ENCODE measurements around the gene CENPX.

CENPX gene

DNA sequence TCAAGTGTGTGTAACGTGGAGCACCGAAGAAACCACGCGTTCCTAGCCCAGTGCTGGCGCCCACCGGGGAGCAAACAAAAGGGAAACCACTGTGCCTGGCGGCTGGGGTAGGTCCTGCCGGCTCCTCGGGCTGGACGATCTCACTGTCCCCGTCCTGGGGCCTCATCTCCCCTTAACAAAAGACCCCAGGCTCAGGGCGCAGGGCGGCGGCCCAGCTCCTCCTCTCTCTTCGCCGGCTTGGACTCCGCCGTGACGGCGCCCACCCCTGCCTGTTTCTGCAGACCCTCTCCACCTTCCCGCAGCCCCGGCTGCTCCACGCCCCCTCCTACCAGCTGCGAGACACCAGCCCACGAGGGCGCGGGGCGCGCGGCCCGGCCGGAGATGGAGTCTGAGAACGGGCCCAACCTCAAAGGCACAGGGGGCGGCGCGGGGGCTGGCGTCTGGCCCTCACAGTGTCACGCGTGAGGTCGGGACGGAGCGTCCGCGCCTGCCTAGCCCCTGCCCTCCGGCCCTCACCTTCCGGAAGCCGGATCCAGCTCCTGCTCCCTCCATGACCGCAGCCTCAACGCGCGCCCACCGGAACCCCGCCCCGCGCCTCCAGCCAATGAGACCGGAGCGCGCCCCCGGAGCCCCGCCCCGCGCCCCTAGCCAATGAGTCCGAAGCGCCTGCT lies at the start of gene CENPX:
CENPX (minus strand) TSS at position 569 of the 671 bp plus-strand sequence; CDS start at position 552, 17 bp downstream.
- peak in 1 of 2 experiments; percentile 29 for DNase-seq

DNA sequence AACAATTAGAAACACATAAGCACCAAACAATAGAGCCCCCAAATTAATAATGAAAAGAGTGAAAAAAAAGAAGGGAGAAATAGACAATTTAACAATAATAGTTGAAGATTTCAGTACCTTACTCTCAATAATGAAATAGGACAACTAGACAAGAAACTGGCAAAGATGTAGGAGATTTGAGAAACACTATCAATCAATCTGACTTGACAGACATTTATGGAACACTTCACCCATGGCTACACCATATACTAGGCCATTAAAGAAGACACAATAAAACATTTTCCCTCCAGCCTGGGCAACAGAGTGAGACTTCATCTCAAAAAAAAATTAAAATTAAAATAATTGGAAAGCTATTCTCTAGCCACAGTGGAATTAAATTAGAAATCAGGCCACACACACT lies 47.9 kb upstream of the CENPX start:
- no peak for DNase-seq

DNA sequence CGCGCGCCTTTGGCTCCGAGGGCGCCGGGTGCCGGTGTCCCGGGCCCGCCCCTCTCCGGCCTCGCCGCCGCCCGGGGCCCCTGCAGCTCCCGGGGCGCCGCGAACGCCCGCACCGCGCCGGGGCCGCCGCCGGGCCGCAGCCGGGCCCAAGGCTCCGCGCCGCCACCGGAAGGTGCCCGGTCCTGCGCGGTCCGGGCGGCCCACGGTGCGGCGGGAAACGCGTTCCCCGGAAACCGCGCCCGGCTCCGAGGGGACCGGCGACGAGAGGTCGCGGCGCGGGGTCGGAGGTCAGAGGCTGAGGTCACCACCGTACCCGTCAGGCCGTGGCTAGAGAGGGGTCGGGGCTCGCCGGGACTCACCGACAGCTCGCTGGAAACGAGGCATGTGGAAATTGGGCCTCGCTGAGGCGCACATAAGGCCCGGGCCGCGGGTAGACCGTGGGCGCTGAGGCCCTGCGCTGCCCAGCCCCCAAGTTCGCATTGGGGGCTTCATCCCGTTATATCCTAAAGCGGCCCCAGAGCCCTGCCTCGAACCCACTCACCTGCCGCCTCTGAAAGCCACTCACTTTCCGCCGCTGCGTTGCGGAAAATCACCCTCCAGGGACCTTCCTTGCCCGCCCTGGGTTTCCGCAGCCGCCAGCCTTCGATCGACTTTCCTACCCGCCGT lies 43.1 kb upstream of the CENPX start, which contains the start of gene DUS1L:
DUS1L (minus strand) TSS at position 167 of the 666 bp plus-strand sequence. CDS start 745 bp downstream, outside the sequence.
- peak; percentile 17 to 44 for DNase-seq

DNA sequence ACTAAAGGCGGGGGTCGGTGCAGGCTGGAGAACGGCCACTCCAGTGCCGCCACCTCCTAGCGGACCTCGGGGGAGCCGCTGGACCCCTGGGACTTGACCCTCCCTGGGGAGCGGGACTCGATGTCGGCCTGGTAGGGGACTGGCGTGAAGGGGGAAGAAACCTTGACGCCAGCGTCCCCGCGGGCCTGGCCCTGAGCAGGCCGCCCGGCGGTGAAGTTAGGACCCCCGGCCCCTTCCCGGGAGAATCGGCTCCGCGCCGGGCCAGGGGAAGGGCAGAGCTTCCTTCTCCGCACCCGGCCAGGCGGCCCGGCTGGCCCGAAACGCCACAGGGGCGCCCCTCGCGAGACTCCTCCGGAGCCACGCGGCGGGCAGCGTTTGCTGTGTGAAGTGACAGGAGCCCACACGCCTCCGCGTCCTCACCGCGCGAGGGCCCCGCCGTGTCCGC lies 42.5 kb upstream of the CENPX start:
- no peak for DNase-seq

DNA sequence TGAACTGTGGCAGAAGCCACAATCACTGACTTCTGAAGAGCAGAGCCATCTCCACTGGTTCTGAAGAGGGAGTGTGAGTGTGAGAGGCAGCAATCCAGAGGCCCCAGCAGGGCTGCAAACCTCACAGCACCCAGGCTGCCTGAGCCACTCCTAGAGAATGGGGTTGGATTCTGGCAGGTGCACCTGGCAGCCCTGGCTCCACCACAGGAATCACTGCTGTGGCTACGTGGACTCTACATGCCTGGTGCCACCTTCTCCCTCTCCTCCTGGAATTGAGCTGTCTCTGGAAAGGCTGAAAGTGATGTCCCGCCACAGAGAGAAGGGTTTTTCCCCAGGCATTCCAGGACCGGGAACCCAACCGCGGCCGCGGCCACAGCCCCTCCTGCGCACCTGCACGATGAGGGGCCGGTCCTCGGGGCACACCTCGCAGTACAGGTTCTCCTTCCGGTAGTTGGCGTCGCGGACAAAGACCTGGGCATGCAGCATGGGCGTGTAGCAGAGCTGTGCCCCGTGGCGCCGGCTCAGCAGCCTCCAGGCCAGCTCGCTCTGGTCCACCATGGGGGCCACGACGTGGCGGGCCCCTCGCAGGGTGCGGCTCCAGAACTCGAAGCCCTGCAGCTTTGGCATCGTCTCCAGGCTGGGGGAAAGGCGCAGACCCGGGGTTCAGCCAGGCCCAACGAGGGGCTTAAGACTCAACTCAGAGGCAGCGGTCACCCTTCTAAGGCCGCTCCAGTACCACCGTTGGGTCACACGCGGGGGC lies 41.9 kb upstream of the CENPX start:
- DNase-seq = peak in 1 of 2 experiments; percentile 33

DNA sequence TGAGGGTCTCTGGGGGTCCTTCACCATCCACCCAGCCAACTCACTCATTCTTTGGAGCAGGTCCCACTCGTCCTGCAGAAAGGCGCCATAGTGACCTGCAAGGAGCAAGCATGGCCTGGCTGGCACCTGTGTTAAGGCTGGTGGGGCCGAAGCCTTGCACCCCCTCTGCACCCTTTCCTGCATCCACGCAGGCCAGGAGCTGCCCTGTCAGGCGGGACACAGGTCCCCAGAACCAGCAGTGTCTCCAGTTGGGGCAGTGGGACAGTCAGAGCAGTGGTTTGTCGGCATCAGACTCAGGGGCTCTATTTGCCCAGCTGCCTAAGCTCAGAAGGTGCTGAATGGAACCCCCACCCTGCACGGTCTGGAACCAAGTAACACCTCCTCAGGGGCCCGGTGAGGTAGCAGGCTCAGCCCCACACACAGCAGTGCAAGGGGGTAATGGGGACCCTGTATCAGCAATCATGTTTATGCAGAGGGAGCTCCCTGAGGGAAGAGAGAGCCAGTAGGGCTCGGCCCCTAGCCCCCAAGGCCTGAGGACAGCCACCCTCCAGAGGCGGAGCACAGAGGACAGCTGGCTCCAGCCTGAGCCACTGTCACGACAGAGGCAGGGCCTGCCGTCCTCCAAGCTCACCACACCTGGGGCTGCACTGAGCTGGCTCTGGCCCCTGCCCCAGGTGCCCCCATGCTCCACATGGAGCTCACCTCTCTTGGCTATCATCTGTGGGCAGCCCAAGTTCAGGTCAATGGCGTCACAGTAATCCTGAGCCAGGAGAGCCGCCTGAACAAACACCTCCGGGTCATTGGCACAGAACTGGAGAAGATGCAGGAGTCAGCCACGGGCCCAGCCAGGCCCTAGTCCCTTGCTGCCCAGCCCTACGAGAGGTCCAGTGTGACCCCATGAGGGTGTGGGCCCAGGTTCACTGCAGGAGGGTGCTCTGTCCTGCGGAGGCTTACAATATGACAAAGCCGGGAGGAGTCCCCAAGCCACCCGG lies 41.0 kb upstream of the CENPX start:
- DNase-seq = no peak

DNA sequence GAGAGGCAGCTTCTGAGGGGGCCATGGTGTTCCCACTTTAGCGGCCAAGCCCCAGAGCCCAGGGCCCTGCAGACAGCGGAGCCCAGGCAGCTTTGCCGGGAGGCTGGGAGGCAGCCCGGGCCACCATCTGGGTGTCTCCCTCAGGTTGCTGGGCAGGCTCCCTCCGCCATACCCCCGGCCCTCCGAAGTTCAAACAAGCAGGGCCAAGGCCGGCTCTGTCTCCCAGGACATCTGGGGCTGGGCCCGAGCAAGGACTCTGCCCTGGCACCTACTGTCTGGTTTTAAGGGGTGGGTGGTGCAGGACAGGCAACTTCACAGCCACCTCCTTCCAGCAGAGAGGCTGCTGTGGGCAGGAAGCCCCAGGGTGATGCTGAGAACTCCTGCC lies 40.3 kb upstream of the CENPX start:
- DNase-seq = no peak

DNA sequence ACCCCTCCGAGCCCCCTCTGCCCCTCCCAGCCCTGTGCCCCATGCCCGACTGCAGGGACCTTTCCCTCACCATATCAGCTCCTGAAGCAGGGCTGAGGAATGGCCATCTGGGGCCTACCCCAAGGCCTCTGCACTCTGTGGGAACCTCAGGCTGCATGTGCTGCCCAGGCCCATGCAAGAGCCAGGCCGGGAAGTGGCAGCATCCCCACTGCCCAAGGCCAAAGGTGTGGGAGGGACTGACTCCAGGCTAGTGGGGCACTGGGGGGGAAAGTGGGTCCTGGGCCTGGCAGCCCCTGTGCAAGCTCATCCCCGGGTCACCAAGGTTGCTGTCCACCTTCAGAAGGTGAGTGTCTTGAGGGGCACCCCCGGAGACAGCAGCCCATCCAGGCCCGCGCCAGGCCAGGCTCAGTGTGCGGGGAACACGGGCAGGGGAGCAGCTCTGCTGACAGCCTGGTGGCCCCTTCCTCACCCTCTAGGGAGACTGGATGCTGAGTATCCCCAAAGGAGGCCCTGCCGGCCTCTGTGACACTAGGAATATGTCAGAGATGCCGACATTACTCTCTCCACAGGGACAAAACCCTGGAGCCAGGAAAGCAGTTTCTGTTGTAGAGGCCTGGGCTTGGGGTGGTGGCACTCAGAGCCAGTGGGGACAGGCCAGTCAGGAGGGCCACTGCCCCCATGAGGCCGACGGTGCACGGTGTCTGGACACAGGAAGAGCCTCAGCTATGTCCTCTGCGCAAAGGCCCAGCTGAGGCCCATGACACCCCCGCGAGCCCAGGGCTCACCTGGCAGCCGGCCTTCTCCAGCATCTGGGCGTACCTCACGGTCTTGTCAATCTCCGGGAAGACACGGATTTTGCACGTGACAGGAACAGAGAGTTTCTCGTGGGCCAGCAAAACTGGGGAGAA lies 39.7 kb upstream of the CENPX start:
- DNase-seq = no peak

DNA sequence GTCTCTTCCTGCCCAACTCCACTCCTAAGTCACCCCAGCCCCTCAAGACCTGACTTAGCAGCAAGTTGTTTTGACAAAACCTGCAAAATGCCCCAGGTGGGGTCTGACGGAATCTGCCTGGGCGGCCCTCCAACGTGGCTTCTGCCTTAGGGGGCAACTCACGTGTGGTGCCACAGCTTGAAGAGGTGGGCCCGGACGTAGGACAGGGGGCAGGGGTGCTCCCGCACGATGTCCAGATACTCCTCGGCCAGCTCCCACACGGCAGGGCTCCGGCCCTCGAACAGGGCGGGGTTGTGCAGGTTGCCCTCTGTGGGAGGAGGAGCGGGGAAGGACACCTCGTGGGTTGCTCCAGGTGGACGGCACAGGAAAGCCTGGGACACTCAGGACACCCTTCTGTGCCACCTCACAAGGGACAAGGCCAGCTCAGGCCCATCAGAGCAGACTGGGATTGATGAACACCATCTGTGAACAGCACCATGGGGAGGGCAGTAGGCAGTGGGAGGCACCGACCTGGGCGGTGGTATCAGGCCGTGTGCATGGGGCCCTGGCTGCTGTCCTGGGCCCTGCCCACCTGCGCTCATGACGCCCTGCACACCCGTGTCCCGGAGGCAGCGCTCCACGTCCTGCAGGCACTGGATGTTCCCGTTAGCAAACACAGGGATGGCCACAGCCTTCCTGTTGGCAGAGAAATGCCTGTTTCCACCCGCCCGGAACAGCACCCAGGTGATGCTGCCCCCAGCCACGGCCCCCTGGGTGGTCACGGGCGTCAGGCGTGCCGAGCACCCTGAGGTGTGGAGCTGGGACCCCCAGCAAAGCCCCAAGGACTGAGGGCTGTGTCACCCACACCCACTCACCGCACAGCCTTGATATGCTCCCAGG lies 38.6 kb upstream of the CENPX start:
- no peak for DNase-seq

DNA sequence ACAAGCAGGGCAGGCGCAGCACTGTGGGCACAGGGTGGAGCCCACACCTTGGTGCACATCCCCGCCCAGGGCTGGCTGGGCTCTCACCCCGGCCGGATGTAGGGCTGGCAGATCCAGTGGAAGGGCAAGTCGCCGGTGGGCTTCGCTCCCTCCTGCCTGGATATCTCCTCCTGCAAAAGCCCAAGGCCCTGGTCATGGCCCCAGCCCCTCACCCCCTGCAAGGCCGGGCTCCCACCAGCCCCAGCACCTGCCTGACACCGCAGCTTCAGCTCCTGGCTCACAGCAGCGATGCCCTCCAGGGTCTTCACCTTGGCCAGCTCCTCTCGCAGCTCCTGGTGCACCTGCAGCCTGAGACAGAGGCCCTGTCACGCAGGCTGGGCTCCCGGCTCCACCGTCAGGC lies 37.9 kb upstream of the CENPX start:
- DNase-seq = no peak

DNA sequence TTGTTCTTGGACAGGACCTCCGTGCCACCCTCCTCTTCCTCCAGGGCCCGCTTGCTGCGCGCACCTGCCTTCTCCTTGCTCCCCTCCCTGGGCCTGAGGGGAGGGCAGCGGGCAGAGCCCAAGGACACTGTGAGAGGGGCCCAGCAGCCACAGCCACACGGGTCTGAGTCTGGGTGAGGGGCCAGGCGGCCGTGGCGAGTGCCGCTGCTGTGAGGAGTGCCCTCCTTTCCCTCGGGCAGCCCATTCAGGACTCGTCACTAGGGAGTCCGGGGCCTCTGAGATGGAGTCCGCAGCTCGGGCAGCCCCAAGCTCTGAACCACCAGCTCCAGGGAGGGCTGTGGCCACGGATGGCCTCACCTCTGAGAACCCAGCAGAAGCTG lies 37.3 kb upstream of the CENPX start:
- DNase-seq = no peak

DNA sequence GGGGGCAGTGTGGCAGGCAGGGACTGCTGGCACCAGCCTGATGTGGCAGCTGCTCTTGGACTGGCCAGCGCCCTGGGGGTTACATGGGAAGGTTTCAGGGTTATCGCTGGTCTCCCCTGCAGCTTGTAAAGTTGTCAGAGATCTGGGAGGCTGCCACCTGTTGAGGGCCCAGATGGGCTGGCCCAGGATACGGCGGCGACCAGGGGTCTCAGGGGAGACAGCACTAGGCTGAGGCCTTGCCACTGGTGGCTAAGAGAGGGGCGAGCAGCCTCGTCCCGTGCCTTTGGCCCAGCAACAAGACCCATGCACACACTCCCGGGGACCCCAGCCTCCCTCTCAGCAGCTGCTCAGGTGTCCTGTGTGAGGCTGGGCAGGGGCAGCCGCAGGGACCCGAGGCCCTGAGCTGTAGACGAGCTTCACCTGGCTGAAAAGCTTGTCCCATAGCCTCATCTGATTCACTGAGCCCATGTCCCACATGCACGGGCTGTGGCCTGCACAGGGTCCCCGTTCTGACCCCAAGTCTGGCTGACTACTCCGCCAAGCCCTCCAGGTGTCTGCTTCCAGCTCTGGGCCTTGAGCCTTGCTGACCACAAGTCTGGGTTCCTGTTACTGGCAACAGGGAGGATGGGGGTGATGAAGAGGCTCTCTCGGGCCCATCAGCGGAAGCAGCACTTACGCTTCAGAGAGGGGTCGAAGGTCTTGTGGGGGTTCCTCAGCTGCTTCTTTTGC lies 36.8 kb upstream of the CENPX start:
- no peak for DNase-seq

DNA sequence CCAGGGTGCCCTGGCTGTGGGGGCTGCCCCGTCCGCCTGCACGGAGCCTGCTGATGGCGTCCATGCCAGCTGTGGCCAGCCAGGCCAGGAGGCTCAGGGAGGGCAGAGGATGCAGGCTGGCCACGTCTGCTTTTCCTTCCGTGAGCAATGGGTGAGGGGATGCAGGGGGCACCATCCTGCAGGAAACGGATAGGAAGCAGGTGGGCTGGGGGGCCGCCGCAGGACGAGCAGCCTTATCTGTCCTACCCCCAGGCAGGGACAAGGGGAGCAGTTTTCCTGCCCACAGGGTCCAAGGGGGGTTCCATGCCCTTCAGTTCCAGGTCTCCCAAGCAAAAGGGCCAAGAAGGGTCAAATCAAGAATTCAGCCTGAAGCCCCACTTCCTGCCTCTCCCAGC lies 36.2 kb upstream of the CENPX start:
- DNase-seq = no peak

DNA sequence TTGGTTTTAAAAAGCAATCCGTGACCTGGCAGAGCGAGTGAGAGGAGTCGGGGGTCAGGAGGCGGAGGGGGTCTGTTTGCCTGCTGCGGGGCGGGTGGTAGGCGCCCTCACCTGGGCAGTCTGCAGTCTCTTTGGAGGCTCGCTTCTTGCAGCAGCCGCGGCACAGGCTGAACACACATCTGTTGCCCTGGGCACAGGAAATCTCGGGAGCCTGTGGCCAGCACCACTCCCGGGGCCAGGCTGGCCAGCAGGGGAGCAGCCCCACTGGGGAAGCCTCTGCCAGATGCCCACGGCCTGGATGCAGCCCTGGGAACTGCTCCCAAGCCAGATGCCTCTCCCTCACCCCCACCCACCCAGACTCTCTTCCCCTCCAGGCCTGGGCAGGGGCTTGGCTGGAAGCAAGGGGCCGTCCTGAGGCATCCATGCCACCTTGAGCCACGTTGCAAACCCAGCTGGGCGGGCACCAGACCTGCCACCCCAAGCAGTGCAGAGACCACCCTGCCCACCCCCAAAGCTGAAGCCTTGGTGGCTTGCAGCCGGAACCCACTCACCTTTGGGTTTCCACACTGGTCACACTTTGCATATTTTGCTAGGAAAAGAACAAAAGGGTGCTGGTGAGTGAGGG lies 35.7 kb upstream of the CENPX start:
- no peak for DNase-seq

DNA sequence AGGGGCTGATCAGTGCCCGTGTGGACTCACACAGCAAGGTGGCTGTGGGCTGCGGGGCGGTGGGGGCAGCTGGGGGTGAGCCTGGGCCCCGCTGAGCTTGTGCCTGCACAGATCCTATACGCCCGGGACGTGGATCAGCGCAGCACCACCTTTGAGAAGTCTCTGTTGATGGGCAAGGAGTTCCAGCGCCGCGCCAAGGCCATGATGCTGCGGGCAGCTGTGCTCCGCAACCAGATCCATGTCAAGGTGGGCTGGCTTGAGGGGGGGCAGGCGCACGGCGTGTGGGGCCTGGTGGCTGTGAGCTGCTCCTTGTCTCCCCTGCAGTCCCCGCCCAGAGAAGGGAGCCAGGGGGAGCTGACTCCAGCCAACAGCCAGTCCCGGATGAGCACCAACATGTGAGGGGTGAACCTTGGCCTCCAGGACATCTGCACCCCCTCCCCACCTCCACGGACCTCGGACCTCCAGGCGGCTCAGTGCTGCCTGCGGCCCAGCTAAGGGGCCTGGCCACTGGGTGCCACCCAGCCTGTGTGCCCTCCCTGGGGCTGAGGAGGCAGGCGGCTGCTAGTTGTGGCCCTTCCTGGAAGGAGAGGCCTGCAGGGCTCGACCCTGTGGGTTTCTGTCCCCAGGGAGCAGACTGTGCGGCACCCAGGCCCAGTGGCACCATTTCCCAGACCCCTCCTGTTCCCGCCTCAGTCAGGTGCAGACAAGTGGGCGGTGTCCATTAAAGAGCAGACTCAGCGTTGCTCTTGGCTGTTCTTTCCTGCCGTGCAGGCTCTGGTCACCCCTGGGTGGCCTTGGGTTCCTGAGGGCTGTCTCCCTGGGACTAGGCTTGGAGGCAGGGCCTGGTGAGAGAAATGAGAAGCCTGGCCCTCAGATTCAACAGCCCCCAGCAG lies 34.3 kb upstream of the CENPX start:
- no peak for DNase-seq

DNA sequence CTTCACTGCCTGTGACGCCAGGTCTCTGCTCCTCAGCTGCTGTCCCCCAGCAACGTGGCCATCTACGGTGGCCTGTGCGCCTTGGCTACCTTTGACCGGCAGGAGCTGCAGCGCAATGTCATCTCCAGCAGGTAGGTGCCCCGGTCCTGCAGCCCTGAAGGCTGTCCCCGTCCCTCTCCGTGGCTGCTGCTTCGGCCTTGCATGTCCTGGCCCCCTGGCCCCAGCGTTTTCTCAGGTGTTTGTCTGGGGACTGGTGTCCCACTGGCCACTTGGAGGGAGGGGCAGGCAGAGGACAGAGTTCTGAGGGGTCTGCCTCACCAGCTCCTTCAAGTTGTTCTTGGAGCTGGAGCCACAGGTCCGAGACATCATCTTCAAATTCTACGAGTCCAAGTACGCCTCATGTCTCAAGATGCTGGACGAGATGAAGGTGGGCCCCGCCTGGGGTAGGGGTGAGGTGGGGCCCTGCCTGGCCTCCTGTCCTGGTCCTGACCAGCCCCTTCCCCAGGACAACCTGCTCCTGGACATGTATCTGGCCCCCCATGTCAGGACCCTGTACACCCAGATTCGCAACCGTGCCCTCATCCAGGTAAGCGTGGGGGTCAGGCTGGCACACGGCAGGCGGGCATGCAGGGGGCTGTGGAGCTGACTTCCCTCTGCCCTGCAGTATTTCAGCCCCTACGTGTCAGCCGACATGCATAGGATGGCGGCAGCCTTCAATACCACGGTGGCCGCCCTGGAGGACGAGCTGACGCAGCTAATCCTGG lies 33.5 kb upstream of the CENPX start:
- no peak for DNase-seq
